HepG2 (cell line): ENCODE results near the gene DPY30. TPM values are rescaled to one million over a fixed set of nuclear protein-coding genes. Genes with fewer than 3 reads are reported as not detected.

Experiments used
- BCLAF1 ChIP-seq: fragments of 450-650 bp; IDR thresholded peaks from 2 replicates; pipeline ENCODE4 v1.6.1; 2017; ENCODE audit warnings: mild to moderate bottlenecking
- CEBPZ ChIP-seq: IDR thresholded peaks from 2 replicates; pipeline ENCODE4 v1.6.1; 2012; ENCODE audit warnings: low read length, improper control_type of control experiment
- FOXK2 ChIP-seq: fragments of 450-650 bp; IDR thresholded peaks from 2 replicates; pipeline ENCODE4 v1.6.1; 2016
- ZBTB43 ChIP-seq: sonication (generic); formaldehyde crosslinking; conservative IDR thresholded peaks from 2 replicates; pipeline ENCODE4 v1.4.0; 2020; ENCODE audit warnings: missing genetic modification reagents
- ZHX2 ChIP-seq, 2 experiments: sonication (generic) in 1 of 2; formaldehyde crosslinking in 1 of 2; IDR thresholded peaks; 2 replicates each; pipeline versions ENCODE4 v1.6.1 to v1.9.0; 2014 to 2022; ENCODE audit warnings: antibody characterized with exemption in 1 of 2, borderline replicate concordance in 1 of 2, inconsistent platforms in 1 of 2, low read depth in 1 of 2, missing genetic modification reagents in 1 of 2
- ZNF383 ChIP-seq: sonication (generic); formaldehyde crosslinking; IDR thresholded peaks from 2 replicates; pipeline ENCODE4 v1.4.0; 2020; ENCODE audit warnings: missing genetic modification reagents, mild to moderate bottlenecking, borderline replicate concordance
- ZNF503 ChIP-seq: sonication (generic); formaldehyde crosslinking; IDR thresholded peaks from 2 replicates; pipeline ENCODE4 v1.4.0; 2020; ENCODE audit warnings: missing genetic modification reagents
- polyA plus RNA-seq, 8 experiments: library from polyadenylated mRNA; depleted of rRNA in 3 of 8; stranded (reverse) in 7 of 8; unstranded in 1 of 8; fragments of >200 nt; fragmentation: Illumina TruSeq in 4 of 8; extraction: Trizol in 4 of 8; gene quantifications; 2 replicates each; pipeline versions ENCODE4 v1.2.1 to v1.2.3, GENCODE V29; 2011 to 2016; ENCODE audit warnings: low read depth in 4 of 8, missing spikeins in 1 of 8, mixed read lengths in 1 of 8; ENCODE audit not compliant: insufficient read depth in 1 of 8
- total RNA-seq, 5 experiments: library from RNA; depleted of rRNA; stranded (reverse); fragments of >200 nt; fragmentation: Illumina TruSeq; extraction: Trizol; gene quantifications; 2 replicates each; pipeline ENCODE4 v1.2.3, GENCODE V29; 2016; ENCODE audit warnings: low read depth in 1 of 5

Gene DPY30
- total and polyA plus RNA-seq, 2 of the 13 experiments (the other 11 are each of a cell fraction or from before 2014, with no cell fraction given) = 98.1 to 118 TPM

- TF ChIP-seq BCLAF1 (no peak), CEBPZ (no peak), ZNF383 (CRISPR knock-in tag) (peak; percentile 89; the same call in 1 of the 2 replicates), FOXK2 (peak; percentile 87), ZBTB43 (CRISPR knock-in tag) (peak; percentile 69), ZHX2 (IDR thresholded peaks at IDR 0.05; ENCODE audit: low read depth) (peak; percentile 80), ZHX2 (CRISPR knock-in tag; IDR thresholded peaks at IDR 0.05; ENCODE audit: borderline replicate concordance) (peak; percentile 46; the same call in 1 of the 2 replicates), ZNF503 (CRISPR knock-in tag) (peak; percentile 92)
These were observed 23.9 kb upstream of the DPY30 start, which contains the start of gene SPAST (continued) for GRCh38 chr2:32063310-32064020.
